M059J (cell line): ENCODE data around the gene ASB3. TPM values are rescaled to one million over a fixed set of nuclear protein-coding genes. Genes with fewer than 3 reads are reported as not detected.
A peak's percentile ranks its signal among the peaks of the same experiment; 100 is the strongest.
"Not testable (repeated sequence)": the region's sequence is repeated elsewhere in the genome, so short reads cannot be mapped to it uniquely, and the experiment has no call there.

Experiments used
- DNase-seq: peaks from one replicate; pipeline ENCODE4 v3.0.0-alpha.2; 2012; ENCODE audit warnings: low read depth
- total RNA-seq: library from RNA; depleted of rRNA; stranded (reverse); fragments of >200 nt; shearing (Covaris generic); gene quantifications from 2 replicates; pipeline ENCODE4 v1.2.3, GENCODE V29; 2014; rRNA removed

ASB3 gene
- total RNA-seq, result 30.8 and 31.8 TPM in 2 replicates

GRCh38 chr2:53786705-53787613 is at the start of gene ASB3, which contains the start of gene ERLEC1:
TSS of gene ASB3 (minus strand) at chr2:53786953. CDS start at chr2:53765572, 21,381 bp downstream.
TSS of gene ERLEC1 (plus strand) at chr2:53787044. CDS start at chr2:53787211, 167 bp downstream.
- DNase-seq, result peak; percentile 85

- not testable (repeated sequence) for DNase-seq
These were observed 43.2 kb upstream of the ASB3 start for GRCh38 chr2:53829980-53830290.

- DNase-seq, result no peak
These were observed 42.7 kb upstream of the ASB3 start for GRCh38 chr2:53829273-53829979.

GRCh38 chr2:53828331-53828730 is 41.6 kb upstream of the ASB3 start:
- DNase-seq, result no peak

- peak; percentile 12 for DNase-seq
These were observed 40.8 kb upstream of the ASB3 start for GRCh38 chr2:53827398-53828175.

GRCh38 chr2:53826587-53827397 is 40.0 kb upstream of the ASB3 start:
- DNase-seq, result no peak

- DNase-seq, result no peak
These were observed 39.3 kb upstream of the ASB3 start for GRCh38 chr2:53826030-53826410.

- DNase-seq, result peak; percentile 14
These were observed 36.9 kb upstream of the ASB3 start for GRCh38 chr2:53823639-53824038.

GRCh38 chr2:53821810-53822209 is 35.1 kb upstream of the ASB3 start:
- no peak for DNase-seq

- DNase-seq, result peak; percentile 32
These were observed 34.0 kb upstream of the ASB3 start for GRCh38 chr2:53820711-53821110.

GRCh38 chr2:53820048-53820447 is 33.3 kb upstream of the ASB3 start:
- no peak for DNase-seq

- DNase-seq, result no peak
These were observed 32.9 kb upstream of the ASB3 start for GRCh38 chr2:53819634-53820033.

- DNase-seq, result no peak
These were observed 32.2 kb upstream of the ASB3 start for GRCh38 chr2:53818854-53819435.

GRCh38 chr2:53813151-53813550 is 26.4 kb upstream of the ASB3 start:
- no peak for DNase-seq

GRCh38 chr2:53811601-53812000 is 24.8 kb upstream of the ASB3 start:
- DNase-seq, result no peak

GRCh38 chr2:53802617-53803151 is 15.9 kb upstream of the ASB3 start:
- DNase-seq, result no peak

- no peak for DNase-seq
These were observed 14.8 kb upstream of the ASB3 start for GRCh38 chr2:53801547-53801946.

- no peak for DNase-seq
These were observed 7.1 kb upstream of the ASB3 start for GRCh38 chr2:53793821-53794220.

- no peak for DNase-seq
These were observed 6.5 kb upstream of the ASB3 start for GRCh38 chr2:53793261-53793660.

- DNase-seq, result peak; percentile 25
These were observed 999 bp upstream of the ASB3 start for GRCh38 chr2:53787614-53788289.
